Stimulated activated CD8-positive, alpha-beta memory T cell treated with anti-CD3 and anti-CD28 coated beads, Interleukin-7, amount 100 ng/mL, for 4 hours (primary cell): ENCODE data around the gene FBL.
"Not testable (repeated sequence)": the region's sequence is repeated elsewhere in the genome, so short reads cannot be mapped to it uniquely, and the experiment has no call there.

ENCODE experiments used
- DNase-seq, 2 donors: peaks; one replicate each; pipeline ENCODE4 v3.0.0-alpha.2; 2020; ENCODE audit warnings: low read depth in 2 of 2

FBL gene

DNA sequence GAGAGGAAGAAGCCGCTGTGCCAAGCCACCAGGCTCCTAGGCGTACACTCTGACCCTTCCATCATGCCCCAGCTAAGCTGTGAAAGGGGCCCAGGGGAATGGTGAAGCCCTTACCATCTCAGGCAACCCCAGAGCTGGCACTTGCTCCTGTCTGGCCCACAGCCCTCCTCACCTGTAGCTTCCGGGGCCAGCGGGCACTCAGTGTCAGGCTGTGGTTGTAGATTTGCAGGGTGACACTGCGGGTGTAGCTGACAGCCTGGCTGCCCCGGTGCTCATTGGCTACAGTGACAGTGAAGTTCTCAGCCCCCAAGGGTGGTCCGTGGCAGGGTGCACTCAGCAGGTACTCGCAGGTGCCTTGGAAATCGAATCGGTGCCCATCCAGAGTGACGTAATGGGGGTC, 30.3 kb upstream of the FBL start:
- DNase-seq = not testable (repeated sequence)

DNA sequence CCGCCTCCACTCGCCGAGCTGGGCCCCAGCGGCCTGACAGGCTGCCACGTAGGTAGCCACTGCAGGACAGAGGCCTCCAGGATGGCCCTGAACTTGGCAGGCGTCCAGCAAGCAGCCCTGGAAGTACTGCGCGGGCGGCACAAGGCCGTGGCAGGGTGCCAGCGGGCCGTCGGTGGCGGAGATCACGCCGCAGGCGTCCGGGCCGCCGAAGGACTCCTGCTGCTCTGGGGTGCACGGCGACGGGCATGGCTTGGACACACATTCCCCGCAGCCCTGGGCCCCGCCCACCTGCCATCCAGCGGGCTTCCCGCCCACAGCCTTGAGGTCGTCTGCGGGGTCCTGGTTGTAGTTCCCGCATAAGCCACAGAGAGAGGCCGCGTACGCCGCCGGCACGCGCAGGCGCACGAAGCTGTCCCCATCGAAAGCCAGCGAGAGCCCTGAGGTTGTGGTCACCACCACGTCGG, 29.3 kb upstream of the FBL start:
- DNase-seq = not testable (repeated sequence)

DNA sequence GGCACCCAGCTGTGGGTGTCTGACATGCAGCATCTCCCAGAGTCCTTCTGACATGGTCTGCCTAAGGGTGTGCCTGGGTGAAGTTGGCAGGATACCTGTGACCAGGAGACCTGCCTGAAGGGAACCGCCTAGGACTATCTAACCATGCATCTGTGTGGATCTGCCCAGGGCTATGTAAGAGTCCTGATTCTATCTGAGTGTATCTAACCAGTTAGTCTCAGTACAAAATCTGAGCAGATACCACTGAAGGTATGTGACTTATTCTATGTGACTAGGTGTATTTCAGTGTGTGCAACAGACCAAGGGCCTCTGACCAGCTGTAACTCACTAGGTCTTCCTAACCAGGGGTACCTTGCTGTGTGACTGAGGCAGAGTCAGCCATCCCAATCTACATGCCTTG, 28.2 kb upstream of the FBL start:
- DNase-seq = no peak

DNA sequence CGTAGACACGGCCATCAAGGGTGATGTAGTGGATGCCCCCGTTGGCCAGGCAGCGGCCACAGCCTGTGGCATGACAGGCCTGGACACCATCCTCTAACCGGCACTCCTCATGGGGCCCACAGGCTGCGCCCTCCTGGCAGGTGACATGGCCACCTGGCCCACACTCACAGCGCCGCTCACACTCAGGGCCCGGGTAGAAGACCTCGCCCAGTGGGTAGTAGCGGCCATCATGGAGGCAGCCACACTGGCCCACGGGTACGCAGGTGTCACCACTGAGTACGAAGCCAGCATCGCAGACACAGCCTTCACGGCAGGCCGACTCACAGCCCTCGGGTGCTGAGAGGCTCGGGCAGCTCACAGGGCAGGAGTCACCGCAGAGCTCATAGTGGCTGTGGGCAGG, 27.2 kb upstream of the FBL start:
- no peak for DNase-seq

DNA sequence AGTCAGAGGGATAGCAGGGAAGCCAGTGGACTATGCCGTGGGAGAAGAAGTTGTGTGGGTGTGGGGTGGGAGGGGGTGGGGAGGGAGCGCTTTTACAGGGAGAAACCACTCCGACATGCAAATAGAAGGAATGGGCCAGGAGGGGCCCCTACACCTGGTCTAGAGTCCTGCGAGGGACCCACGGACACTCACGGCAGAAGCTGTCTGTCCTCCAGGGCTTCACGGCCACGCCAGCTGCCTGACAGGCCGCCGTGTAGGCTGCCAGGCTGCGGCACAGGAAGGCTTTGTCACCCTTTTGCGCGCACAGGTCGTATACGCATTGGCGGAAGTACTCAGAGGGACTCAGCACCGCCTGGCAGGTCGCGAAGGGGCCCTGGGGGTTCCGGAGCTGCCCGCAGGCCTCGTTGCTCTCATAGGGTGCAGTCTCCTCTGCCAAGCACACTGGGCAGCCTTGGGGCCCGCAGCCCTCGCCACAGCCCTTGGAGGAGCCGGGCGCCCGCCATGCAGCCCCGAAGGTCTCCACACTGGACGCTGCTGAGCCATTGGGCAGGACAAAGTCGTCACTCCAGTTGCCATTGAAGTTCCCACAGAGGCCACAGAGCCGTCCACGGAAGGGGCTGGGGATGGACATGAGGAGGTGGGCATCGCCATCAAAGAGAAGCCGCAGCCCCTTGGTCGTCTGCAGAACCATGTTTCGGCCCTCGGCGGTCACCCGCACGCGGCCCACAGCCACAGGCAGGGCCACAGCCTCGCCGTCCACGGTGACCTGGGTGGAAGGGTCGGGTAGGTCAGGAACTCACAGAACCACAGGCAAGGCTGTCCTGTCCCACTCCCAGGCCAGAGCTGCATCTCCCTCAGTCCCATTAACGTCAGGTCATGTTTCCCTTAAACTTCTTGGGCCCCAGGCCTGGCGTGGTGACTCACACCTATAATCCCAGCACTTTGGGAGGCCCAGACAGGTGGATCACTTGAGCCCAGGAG, 26.0 kb upstream of the FBL start:
- DNase-seq = no peak

DNA sequence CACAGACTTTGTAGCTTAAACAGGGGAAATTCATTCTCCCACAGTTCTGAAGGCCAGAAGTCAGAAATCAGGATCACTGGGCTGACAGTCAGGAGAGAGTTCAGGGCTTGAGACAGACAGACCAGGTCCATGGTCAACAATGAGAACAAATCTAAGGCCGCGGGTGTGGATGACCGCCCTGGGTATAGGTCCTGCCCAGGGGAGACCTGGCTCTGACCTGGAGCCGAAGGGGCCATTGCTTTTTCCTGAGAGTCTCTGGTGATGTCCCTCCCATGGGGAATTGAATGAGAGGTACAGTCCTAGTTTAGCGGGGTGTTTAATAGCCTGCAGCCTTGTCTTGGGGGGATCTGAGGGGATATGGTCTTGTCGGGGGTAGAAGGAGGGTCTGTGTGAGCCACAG, 25.2 kb upstream of the FBL start:
- DNase-seq = no peak

DNA sequence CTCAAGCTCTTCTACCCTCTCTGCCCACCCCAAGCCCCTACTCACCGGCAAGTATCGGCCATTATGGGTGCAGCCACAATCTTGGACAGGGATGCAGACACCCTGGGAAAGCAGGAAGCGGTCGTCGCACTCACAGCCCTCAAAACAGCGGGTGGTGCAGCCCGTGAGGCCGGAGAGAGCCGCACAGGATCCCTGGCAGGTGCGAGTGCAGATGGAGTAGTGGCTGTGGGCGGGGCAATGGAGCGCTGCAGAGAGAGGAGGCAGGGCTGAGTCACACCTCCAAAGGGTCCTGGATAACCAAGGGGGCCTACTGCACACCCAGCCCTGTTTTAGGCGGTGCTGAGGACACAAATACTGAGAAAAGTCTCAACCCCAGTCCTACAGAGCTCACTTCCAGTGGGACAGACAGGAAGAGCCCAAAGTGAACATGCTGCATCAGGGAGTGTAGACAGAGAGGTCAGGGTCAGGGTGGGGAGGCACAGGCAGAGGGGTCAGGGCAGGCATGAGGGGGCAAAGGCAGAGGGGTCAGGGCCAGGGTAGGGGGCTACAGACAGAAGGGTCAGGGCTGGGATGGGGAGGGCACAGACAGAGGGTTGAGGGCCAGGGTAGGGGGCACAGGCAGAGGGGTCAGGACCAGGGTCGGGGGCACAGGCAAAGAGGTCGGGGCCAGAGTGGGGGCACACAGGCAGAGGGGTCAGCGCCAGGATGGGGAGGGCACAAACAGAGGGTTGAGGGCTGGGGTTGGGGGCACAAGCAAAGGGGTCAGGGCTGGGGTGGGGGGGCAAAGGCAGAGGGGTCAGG, 24.2 kb upstream of the FBL start:
- no peak for DNase-seq

DNA sequence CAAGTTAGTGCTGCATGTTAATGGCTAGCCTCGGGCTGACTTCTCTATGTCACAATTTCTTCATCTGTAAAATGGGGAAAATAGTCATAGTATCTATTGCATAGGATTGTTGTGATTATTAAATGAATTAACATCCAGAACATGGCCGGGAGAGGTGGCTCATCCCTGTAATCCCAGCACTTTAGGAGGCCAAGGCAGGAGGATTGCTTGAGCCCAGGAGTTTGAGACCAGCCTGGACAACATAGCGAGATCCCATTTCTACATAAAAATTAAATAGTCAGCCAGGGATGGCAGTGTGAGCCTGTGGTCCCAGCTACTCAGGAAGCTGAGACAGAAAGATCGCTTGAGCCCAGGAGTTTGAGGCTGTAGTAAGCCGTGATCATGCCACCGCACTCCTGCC, 21.8 kb upstream of the FBL start:
- no peak for DNase-seq

DNA sequence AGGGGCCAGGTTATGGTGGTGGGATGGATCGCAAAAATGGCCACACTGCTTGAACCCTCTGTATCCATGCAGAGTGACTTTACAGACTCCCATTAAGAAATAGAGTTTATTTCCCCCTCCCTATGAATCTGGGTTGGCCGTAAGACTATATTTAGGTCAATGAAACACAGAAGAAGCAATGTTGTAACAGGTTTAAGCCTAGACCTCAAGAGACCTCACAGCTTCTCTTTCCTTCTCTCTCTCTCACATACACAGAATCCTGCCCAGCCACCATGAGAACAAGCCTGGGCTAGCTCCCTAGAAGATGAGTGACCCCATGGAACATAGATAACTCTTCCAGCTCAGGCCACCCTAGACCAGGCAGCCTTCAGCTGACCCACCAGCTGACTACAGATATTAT, 21.0 kb upstream of the FBL start:
- no peak for DNase-seq

DNA sequence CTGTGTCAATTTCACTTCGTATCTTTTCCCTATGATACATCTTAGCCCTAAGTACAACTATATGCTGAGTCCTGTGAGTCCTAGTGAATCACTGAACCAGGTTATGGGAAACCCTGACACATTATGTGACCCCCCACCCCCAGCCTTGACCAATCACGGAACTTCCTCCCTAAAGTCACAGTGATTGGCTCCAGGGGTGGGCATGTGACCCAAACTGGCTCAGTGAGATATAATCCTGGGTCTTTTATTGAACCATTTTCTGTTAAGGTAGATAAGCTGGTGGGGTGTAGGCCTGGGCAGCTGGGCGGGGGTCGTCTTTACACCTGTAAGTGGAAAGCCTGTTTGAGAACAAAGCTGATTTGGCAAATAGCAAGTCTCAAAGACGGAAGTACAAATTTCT, 19.8 kb upstream of the FBL start:
- DNase-seq = no peak

DNA sequence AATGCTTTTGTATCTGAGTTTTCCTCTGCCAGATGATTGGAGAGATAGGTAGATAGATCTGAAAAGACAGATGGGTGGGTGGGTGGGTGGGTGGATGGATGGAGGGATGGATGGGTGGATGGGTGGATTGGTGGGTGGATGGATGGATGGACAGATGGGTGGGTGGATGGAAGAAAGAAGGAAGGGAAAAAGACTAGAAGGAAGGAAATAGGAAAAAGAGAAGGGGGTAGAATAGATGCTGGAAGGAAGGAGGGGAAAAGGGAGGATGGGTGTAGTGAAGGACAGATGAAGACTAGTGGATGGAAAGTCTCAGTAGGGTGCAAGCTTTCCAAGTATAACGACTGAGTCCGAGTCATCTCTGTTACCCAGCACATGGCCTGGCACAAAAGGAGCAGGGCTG, 19.0 kb upstream of the FBL start:
- DNase-seq = no peak

DNA sequence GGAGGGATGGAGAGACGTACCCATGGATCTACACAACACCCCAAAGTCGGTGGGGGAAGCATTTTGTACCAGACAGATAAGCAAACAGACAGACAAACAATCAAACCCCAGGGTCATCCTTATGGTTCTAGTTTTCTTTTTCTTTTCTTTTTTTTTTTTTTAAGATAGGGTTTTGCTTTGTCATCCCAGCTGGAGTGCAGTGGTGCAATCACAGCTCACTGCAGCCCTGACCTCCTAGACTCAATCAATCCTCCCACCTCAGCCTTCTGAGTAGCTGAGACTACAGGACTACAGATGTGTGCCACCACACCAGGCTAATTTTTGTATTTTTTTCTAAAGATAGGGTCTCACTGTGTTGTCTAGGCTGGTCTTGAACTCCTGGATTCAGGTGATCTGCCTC, 17.9 kb upstream of the FBL start:
- no peak for DNase-seq

DNA sequence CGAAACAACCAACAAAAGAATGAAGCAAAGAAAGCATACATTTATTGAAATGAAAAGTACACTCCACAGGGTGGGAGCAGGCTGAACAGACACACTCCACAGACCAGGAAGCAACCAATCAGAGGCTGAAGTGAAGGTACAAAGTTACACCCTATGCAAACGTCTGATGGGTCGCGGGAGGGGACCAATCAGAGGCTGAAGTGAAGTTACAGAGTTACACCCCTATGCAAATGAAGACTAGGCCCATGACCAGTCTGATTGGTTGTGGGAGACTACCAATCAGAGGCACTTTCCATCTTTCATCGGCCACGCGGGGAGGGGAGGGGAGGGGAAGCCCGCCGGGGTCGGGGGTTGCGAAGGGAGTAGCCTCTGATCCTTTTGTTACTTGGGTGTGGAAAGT, 12.4 kb upstream of the FBL start:
- DNase-seq = no peak

DNA sequence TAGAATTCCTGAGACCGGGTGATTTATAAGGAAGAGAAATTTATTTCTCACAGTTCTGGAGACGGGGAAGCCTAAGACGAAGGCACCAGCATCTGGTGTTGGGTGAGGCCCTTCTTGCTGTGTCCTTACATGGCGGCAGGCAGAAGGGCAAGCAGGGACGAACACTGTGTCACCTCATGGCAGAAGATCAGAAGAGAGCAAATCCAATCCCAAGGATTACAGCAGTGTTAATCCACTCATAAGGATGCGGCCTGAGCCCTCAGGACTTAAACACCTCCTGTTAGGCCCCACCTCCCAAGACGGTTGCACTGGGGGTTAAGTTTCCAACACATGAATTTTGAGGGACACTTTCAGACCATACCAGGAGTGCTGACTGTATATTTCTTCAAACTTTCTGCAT, 6.7 kb upstream of the FBL start:
- DNase-seq = no peak

DNA sequence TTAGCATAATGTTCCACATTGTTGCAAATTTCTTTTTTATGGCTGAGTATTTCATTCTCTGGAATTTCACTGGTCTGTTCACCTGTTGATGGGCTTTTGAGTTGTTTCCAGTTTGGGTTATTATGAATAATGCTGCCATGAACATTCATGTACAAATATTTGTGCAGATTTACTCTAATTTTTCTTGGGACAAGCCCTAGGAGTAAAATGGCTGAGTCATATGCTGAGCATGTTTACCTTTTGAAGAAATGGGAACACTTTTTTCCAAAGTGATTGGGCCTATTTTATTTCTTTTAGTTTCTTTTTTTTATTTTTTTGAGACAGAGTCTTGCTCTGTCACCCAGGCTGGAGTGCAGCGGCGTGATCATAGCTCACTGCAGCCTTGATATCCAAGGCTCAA, 4.7 kb upstream of the FBL start:
- no peak for DNase-seq

DNA sequence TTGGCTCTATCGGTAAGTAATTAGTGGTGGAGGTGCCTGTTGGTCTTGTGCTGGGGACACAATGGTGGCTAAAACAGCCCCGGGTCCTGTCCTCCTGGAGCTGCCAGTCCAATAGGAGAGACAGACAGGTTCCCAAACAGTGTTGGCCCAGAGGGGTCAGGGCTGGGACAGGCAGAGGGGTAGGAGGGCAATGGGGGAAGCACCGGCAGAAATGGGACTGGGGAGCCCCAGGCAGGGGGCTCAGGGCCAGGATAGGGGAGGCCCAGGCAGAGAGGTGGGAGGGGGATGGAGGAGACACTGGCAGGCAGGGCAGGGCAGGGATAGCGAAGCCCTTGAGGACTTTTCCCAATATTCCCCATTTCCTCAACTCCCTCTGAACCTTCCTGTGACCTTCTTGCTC, 2.2 kb upstream of the FBL start:
- DNase-seq = no peak

DNA sequence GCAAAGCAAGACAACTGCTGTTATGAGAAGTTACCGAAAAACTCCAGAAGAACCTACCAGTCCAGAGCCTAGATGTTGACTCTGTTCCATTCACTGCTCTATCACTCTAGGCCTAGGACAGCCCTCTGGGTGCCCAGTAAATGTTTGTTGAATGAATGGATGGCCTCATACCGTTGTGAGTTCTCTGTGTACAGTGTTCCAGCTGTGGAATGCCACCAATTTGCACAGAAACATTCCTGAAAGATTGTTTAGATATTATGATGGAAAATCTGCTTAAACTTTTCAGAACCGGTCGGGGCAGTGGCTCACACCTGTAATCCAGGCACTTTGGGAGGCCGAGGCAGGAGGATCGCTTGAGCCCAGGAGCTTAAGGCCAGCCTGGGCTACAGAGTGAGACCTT, 1.3 kb upstream of the FBL start:
- DNase-seq = no peak

DNA sequence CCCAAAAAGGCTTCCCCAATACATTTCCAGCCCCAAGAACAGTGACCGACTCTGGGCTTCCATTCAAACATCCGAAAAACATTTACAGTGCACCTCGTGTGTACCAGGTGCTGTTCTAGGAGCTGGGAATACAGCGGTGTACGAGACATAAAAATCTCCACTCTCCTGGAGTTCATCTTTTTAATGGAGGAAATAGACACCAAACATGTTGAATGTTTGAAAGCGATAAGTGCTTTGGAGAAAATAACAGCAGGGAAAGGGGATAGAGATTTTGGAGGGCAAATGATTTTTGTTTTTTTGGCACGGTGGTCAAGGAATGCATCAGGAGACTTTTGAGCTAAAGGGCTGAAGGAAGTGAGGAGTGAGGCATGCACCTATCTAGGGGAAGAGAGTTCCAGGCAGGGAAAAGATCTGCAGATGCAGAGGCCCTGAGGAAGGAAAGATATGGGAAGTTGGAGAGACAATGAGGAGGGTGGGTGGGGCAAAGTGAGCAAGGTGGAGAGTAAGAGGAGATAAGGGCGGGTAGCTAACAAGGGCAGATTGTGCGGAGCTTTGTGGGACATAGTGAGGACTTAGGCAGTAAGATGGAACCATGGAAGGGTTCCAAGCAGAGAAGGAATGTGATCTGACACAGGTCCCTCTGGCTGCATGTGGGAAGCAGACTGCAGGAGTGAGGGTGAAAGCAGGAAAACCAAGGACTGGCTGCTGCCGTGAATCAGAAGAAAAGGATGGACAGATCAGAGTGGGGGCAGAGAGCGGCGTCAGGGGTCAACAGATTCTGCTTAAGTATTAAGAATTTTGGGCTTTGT, 703 bp upstream of the FBL start:
- no peak for DNase-seq

DNA sequence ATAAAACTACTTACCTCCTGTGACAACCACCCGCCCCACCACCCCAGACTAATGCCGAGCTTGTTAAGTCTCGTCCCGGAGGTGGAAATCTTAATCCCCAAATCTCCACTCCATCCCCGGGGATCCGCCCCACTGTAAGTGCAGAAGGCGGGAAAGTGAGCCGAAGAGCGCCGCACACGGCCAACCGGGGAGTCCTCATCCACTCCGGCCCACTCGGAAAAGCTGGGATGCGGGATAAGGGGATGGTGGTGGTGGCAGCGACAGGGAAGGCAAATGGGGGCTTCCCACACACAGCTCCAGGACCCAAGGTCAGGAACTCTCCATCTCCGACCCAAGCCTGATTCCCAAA, 621 bp downstream of the FBL start:
- DNase-seq = no peak

DNA sequence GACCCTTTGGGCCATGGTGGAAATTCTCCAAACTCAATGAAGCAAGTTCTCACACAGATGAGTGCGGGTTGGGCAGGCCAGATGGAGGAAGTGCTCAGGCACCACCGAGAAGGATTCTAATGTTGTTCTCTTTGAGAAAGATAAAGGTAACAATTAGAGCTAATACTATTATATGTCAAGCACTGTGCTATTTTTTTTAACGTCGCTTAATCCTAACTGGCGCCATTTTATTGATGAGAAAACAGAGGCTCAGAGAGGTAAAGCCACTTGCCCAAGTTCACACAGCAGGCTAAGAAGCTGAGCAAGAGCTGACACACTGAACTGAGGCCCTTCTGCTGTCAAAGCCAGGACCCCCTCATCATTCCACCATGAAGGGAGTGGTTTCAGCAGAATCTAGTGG, 1.0 kb downstream of the FBL start:
- no peak for DNase-seq

DNA sequence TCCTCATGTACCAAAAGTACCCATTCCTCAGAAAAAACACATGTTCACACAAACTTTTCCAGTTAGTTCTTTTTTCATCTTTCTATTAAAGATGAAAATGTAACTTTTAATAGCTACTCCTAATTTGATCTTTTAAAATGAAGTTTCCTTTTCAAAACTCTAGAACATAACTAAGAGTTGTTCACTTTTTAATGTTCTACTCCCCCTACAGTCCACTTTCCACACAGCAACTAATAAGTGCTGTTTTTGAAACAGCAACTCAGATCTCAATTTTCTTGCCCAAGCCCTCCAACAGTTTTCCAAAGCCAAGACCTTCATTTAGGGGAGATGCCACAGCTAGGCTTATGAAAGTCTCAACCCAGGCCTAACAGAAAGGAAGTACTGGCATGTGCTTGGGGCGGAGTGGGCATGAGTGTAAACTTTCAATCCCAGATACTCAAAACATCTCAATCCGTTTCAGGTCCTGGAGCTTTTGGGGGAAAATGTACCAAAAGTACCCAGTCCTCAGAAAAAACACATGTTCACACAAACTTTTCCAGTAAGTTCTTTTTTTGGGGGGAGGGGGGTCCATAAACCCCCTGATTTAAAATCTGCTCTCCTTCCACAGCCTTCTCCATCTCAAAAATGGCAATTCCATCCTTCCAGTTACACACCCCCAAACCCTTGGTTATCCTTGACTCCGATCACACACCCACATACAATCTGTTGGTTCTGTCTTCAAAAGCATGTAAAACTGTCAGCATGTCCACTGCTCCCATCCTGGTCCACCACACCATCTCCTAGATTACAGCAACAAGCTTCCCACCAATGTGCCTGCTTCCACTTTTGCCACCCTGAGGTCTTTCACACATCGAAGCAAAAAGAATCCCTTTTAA, 2.0 kb downstream of the FBL start:
- DNase-seq = no peak
